Right lobe of liver (tissue), 6 donors: Measurements from ENCODE around the gene PLXNB2. TPM values are rescaled to one million over a fixed set of nuclear protein-coding genes. Genes with fewer than 3 reads are reported as not detected.

Experiments used
- ATAC-seq, 4 donors: fragments of 200-7000 bp; cut with Tn5 transposase; one replicate each; pipeline ENCODE4 v1.9.1; 2020; ENCODE audit warnings: mild to moderate bottlenecking in 4 of 4, moderate library complexity in 4 of 4
- DNase-seq, 3 donors: peaks; one replicate each; pipeline ENCODE4 v3.0.0-alpha.2; 2020
- H3K27ac ChIP-seq, 3 donors: fragments of 200-600 bp; one replicate each; pipeline ENCODE4 v1.8.0; 2022
- H3K27me3 ChIP-seq, 2 donors: fragments of 200-600 bp; one replicate each; pipeline ENCODE4 v1.8.0; 2022
- H3K36me3 ChIP-seq, 4 donors: fragments of 200-600 bp; sonication (generic) in 1 of 4; one replicate each; pipeline versions ENCODE4 v1.5.1 to v1.8.0; 2017 to 2022; ENCODE audit warnings: control low read depth in 1 of 4
- H3K4me1 ChIP-seq, 4 donors: fragments of 200-600 bp; sonication (generic) in 1 of 4; one replicate each; pipeline versions ENCODE4 v1.5.1 to v1.8.0; 2017 to 2022; ENCODE audit warnings: control low read depth in 1 of 4
- H3K4me3 ChIP-seq, 3 donors: fragments of 200-600 bp; one replicate each; pipeline ENCODE4 v1.8.0; 2022
- H3K9me3 ChIP-seq, 4 donors: fragments of 200-600 bp; sonication (generic) in 1 of 4; one replicate each; pipeline versions ENCODE4 v1.5.1 to v1.8.0; 2017 to 2022; ENCODE audit warnings: control low read depth in 1 of 4
- CTCF ChIP-seq, 4 donors: fragments of 200-600 bp in 3 of 4; fragments of 450-650 bp in 1 of 4; IDR thresholded peaks; one replicate each; pipeline versions ENCODE4 v1.5.1 to v1.8.0; 2016 to 2022; ENCODE audit warnings: antibody characterized with exemption in 4 of 4, mild to moderate bottlenecking in 2 of 4
- POLR2A ChIP-seq: fragments of 450-650 bp; IDR thresholded peaks from one replicate; pipeline ENCODE4 v1.6.1; 2017; ENCODE audit warnings: antibody characterized with exemption, mild to moderate bottlenecking
- WGBS: methylation state at CpG from one replicate; pipeline ENCODE4 v1.1.6; 2018; ENCODE audit warnings: low coverage, low lambda C conversion rate; ENCODE audit not compliant: insufficient coverage; ENCODE audit errors: missing lambda C conversion rate; 5-methylcytosine and 5-hydroxymethylcytosine counted together
- intact Hi-C, 2 donors: fragments of 100-400 bp; cut with DNase I; formaldehyde crosslinking; loops; one replicate each; pipeline versions ENCODE4 v1.11.2 to v1.14.1; 2022
- total RNA-seq, 6 experiments: library from RNA; depleted of rRNA in 2 of 6; stranded (reverse); fragments of >200 nt in 2 of 6; fragmentation: NEBNext Ultra II Directional in 3 of 6; extraction: Animal tissue kit (Norgen Biotek cat#: 25700) in 3 of 6; gene quantifications; one replicate each; pipeline versions ENCODE4 v1.1.0 to v1.2.4, GENCODE V29; 2016 to 2023
- donor health status: DM: no; HTN: yes; CAD: no.
- donor health status: DM: no; HTN: no; CAD: no.
- donor health status: DM: no; HTN: no; CAD: no.
- donor health status: DM: no; HTN: yes; CAD: no.
- donor health status: DM: no; HTN: yes; CAD: no.

PLXNB2 gene
- total RNA-seq, 6 experiments from 2014 or later = 154 to 181 (median 161) TPM

GRCh38 chr22:50269573-50269969, 37.9 kb downstream of the PLXNB2 start:
- intact Hi-C loops = loop anchor here in 1 of 2 donors (5.0 kb wide), 1 partner anchor 73 kb away; the partner anchor contains the start of gene PPP6R2
- no peak for ATAC-seq
- Histone ChIP-seq H3K4me3 (peak overlapping the region; percentile 35 to 42 (median 40)), H3K36me3 (no peaks in the 10 kb centered on the region), H3K27ac (no peak overlapping the region), H3K4me1 (peaks cover 6 to 49% (median 24%) of the 10 kb centered on the region in 4 donors), H3K27me3 (no peaks in the 10 kb centered on the region), H3K9me3 (no peaks in the 10 kb centered on the region)
- no peak for DNase-seq
- TF ChIP-seq POLR2A (no peak), CTCF (IDR thresholded peaks at IDR 0.05) (no peak)
- WGBS = 50% methylated on average over 1 of the region's 18 CpGs

GRCh38 chr22:50268655-50269113, 38.8 kb downstream of the PLXNB2 start:
- TF ChIP-seq CTCF (IDR thresholded peaks at IDR 0.05) = no peak
- no peak for TF ChIP-seq POLR2A
- no peak overlapping the region for H3K27ac ChIP-seq
- WGBS = 0% methylated on average over 1 of the region's 9 CpGs
- intact Hi-C loops = loop anchor here in 1 of 2 donors (5.0 kb wide), 1 partner anchor 74 kb away; the partner anchor contains the start of gene PPP6R2
- H3K27me3 ChIP-seq = no peaks in the 10 kb centered on the region
- DNase-seq = peak in 1 of 3 donors; percentile 85
- no peaks in the 10 kb centered on the region for H3K36me3 ChIP-seq
- peaks cover 6 to 44% (median 24%) of the 10 kb centered on the region in 4 donors for H3K4me1 ChIP-seq
- H3K9me3 ChIP-seq = no peaks in the 10 kb centered on the region
- no peak overlapping the region for H3K4me3 ChIP-seq
- ATAC-seq = peak in 2 of 4 donors; percentile 15 to 19

- ATAC-seq = peak; percentile 36 to 70 (median 59)
- intact Hi-C loops = loop anchor here in 1 of 2 donors (5.0 kb wide), 1 partner anchor 75 kb away; the partner anchor contains the start of gene PPP6R2
- DNase-seq = peak in 2 of 3 donors; percentile 63 to 78
- peak overlapping the region in 2 of 3 donors; percentile 23 to 33 for H3K4me3 ChIP-seq
- H3K4me1 ChIP-seq = peaks cover 6 to 44% (median 24%) of the 10 kb centered on the region in 4 donors
- H3K9me3 ChIP-seq = no peaks in the 10 kb centered on the region
- TF ChIP-seq POLR2A (no peak), CTCF (IDR thresholded peaks at IDR 0.05) (peak in 2 of 4 donors; percentile 8 to 20)
- H3K27ac ChIP-seq = no peak overlapping the region
- no peaks in the 10 kb centered on the region for H3K36me3 ChIP-seq
- WGBS = 17% methylated on average over 6 of the region's 75 CpGs
- no peaks in the 10 kb centered on the region for H3K27me3 ChIP-seq
Measured at GRCh38 chr22:50267591-50268390, 39.7 kb downstream of the PLXNB2 start.

DNA sequence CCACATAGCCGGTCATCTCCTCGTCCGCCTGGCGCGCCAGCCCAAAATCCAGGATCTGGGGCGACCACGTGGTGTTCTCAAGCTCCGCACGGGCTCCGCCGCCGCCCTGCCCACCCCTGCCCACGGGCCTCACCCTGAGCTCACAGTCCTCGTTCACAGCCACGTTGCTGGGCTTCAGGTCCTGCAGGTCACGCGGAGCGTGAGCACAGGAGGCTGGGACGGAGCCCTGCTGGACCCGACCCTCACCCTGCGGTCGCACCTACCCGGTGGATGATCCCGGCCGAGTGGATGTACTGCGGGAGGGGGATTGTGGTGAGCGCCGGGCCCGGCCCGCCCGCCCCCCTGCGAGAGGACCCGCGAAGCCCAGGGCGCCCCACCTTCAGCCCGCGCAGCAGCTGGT, 40.5 kb downstream of the PLXNB2 start:
- H3K9me3 ChIP-seq = no peaks in the 10 kb centered on the region
- H3K27me3 ChIP-seq = no peaks in the 10 kb centered on the region
- no peak overlapping the region for H3K27ac ChIP-seq
- ATAC-seq (no peak), DNase-seq (no peak)
- H3K4me1 ChIP-seq = peaks cover 6 to 44% (median 24%) of the 10 kb centered on the region in 4 donors
- H3K4me3 ChIP-seq = no peak overlapping the region
- H3K36me3 ChIP-seq = no peaks in the 10 kb centered on the region
- WGBS = no CpG with 5 or more reads among the region's 37 CpGs
- TF ChIP-seq CTCF (IDR thresholded peaks at IDR 0.05) (no peak), POLR2A (no peak)
- intact Hi-C loops = loop anchor here in 1 of 2 donors (5.0 kb wide), 1 partner anchor 75 kb away; the partner anchor contains the start of gene PPP6R2
